Esophagus squamous epithelium (tissue), 5 donors: Measurements from ENCODE around the gene ZNF646. TPM values are rescaled to one million over a fixed set of nuclear protein-coding genes. Genes with fewer than 3 reads are reported as not detected.

Source experiments
- DNase-seq: peaks from one replicate; lab custom pipeline; 2025; lab: John Stamatoyannopoulos, UW
- H3K27ac ChIP-seq, 4 donors: fragments of 200-600 bp; sonication (generic); one replicate each; pipeline ENCODE4 v1.5.1; 2016 to 2019; ENCODE audit warnings: mild to moderate bottlenecking in 1 of 4
- H3K27me3 ChIP-seq, 4 donors: fragments of 200-600 bp; sonication (generic); 1 replicate in 3 of 4; 2 replicates in 1 of 4; pipeline versions ENCODE4 v1.5.1 to v1.6.0; 2017 to 2021; ENCODE audit warnings: antibody characterized with exemption in 1 of 4
- H3K36me3 ChIP-seq, 3 donors: fragments of 200-600 bp; sonication (generic); one replicate each; pipeline ENCODE4 v1.5.1; 2016 to 2019
- H3K4me1 ChIP-seq, 3 donors: fragments of 200-600 bp; sonication (generic); one replicate each; pipeline ENCODE4 v1.5.1; 2017 to 2019
- H3K4me3 ChIP-seq, 4 donors: fragments of 200-600 bp; sonication (generic); 1 replicate in 3 of 4; 2 replicates in 1 of 4; pipeline ENCODE4 v1.5.1; 2016 to 2019; ENCODE audit warnings: mild to moderate bottlenecking in 2 of 4, moderate library complexity in 1 of 4
- H3K9me3 ChIP-seq, 3 donors: fragments of 200-600 bp; sonication (generic); one replicate each; pipeline ENCODE4 v1.5.1; 2016 to 2019
- POLR2A ChIP-seq, 4 donors: fragments of 450-650 bp; IDR thresholded peaks; one replicate each; pipeline ENCODE4 v1.6.1; 2017; ENCODE audit warnings: antibody characterized with exemption in 4 of 4, mild to moderate bottlenecking in 4 of 4, moderate library complexity in 3 of 4
- WGBS, 2 donors: methylation state at CpG; one replicate each; pipeline ENCODE4 v1.1.5; 2018; 5-methylcytosine and 5-hydroxymethylcytosine counted together
- intact Hi-C: fragments of 100-400 bp; cut with DNase I; formaldehyde crosslinking; loops from one replicate; pipeline ENCODE4 v1.15.0; 2022
- total RNA-seq, 4 donors: library from RNA; depleted of rRNA; stranded (reverse); fragments of >200 nt; gene quantifications; one replicate each; pipeline ENCODE4 v1.1.0, GENCODE V29; 2016
- TF ChIP-seq, protein P1 (sequence below), 6 experiments: fragments of 450-650 bp in 4 of 6; fragments of 200-600 bp in 2 of 6; sonication (generic) in 2 of 6; IDR thresholded peaks; one replicate each; pipeline ENCODE4 v1.5.1; 2016 to 2019; ENCODE audit warnings: antibody characterized with exemption in 6 of 6, mild to moderate bottlenecking in 4 of 6, moderate library complexity in 4 of 6
- donor health status: DM: yes; HTN: yes; CAD: no.

ZNF646 gene
- total RNA-seq, 4 donors from 2014 or later, result 6.5 to 13.4 (median 10.0) TPM

DNA sequence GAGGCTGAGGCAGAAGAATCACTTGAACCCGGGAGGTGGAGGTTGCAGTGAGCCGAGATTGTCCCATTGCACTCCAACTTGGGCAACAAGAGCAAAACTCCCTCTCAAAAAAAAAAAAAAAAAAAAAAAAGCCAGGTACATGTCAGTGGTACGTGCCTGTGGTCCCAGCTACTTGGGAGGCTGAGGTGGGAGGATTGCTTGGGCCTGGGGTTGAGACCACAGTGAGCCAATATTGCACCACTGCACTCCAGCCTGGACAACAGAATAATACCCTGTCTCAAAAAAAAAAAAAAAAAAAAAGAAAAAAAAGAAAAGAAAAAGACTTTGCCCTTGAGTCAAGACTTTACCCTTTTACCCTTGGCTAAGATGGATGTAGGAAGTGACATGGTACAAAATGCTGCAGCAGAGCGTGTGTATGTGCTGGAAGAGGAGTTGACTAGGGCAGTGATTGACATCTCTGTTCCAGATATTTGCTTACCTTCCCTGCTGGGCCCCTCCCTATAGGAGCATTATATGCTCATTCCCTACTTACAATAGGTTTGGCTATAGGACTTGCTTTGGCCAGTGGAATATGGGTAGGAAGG lies 30.2 kb upstream of the ZNF646 start:
- no peaks in the 10 kb centered on the region for H3K27me3 ChIP-seq
- no peak overlapping the region for H3K4me3 ChIP-seq
- 91 to 94% methylated on average over 2 to 3 of the region's 4 CpGs for WGBS, 2 donors
- DNase-seq, result no peak
- intact Hi-C loops, result no loop called here
- TF ChIP-seq, protein P1, sequence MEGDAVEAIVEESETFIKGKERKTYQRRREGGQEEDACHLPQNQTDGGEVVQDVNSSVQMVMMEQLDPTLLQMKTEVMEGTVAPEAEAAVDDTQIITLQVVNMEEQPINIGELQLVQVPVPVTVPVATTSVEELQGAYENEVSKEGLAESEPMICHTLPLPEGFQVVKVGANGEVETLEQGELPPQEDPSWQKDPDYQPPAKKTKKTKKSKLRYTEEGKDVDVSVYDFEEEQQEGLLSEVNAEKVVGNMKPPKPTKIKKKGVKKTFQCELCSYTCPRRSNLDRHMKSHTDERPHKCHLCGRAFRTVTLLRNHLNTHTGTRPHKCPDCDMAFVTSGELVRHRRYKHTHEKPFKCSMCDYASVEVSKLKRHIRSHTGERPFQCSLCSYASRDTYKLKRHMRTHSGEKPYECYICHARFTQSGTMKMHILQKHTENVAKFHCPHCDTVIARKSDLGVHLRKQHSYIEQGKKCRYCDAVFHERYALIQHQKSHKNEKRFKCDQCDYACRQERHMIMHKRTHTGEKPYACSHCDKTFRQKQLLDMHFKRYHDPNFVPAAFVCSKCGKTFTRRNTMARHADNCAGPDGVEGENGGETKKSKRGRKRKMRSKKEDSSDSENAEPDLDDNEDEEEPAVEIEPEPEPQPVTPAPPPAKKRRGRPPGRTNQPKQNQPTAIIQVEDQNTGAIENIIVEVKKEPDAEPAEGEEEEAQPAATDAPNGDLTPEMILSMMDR (IDR thresholded peaks at IDR 0.05), result no peak
- TF ChIP-seq POLR2A (IDR thresholded peaks at IDR 0.05), result no peak
- H3K36me3 ChIP-seq, result peaks cover 15 to 45% (median 20%) of the 10 kb centered on the region in 3 donors
- no peak overlapping the region for H3K27ac ChIP-seq
- H3K4me1 ChIP-seq, result no peaks in the 10 kb centered on the region
- no peaks in the 10 kb centered on the region for H3K9me3 ChIP-seq

DNA sequence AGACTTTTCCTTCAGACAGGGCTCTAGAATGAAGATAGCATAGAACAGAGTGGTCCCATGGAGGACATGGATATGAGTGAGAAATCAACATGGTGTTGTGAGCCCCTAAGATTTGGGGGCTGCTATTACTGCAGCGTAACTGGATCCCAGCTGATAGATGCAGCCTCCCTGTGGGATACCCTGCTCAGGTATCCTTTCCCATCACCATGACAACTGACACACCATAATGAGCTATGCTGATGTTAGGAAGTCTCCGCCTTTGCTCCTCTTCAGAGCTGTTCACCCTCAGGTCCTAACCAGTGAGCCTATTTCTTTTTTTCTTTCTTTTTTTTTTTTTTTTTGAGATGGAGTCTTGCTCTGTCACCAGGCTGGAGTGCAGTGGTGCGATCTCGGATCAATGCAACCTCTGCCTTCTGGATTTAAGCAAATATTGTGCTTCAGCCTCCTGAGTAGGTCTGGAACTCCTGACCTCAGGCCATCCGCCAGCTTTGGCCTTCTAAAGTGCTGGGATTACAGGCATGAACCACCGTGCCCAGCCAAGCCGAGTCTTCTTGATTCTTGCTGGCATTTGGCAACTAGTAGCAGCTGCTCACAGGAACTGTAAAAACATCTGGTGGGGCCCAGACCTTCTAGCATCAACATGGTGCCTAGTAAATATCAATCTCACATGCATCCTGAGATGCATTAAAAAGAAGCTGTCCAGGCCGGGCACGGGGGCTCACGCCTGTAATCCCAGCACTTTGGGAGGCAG lies 23.8 kb upstream of the ZNF646 start:
- intact Hi-C loops, result no loop called here
- no peaks in the 10 kb centered on the region for H3K36me3 ChIP-seq
- DNase-seq, result no peak
- no peak overlapping the region for H3K4me3 ChIP-seq
- H3K4me1 ChIP-seq, result peaks cover 0 to 6% (median 0%) of the 10 kb centered on the region in 3 donors
- H3K27me3 ChIP-seq, result no peaks in the 10 kb centered on the region
- no peaks in the 10 kb centered on the region for H3K9me3 ChIP-seq
- H3K27ac ChIP-seq, result no peak overlapping the region
- TF ChIP-seq, protein P1 (IDR thresholded peaks at IDR 0.05), result no peak
- TF ChIP-seq POLR2A (IDR thresholded peaks at IDR 0.05), result no peak
- WGBS, 2 donors, result 70 to 87% methylated on average over 7 of the region's 10 CpGs

DNA sequence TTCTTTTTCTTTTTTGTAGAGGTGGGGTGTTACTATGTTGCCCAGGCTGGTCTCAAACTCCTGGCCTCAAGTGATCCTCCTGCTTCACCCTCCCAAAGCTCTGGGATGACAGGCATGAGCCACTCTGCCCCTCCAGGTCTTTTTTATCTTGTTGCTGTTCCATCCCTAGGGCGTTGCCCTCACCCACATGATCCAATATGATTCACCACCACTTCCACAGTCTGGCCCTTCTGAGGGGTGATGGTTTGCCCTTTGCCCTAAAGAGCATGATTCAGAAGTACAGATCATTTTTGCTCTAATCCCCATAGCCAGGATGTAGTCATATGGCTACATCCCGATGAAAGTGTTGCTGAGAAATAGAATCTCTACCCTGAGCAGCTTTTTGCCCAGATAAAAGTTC lies 22.1 kb upstream of the ZNF646 start:
- Histone ChIP-seq H3K27ac (no peak overlapping the region), H3K4me3 (no peak overlapping the region), H3K27me3 (no peaks in the 10 kb centered on the region), H3K4me1 (peaks cover 0 to 6% (median 0%) of the 10 kb centered on the region in 3 donors), H3K9me3 (no peaks in the 10 kb centered on the region), H3K36me3 (no peaks in the 10 kb centered on the region)
- intact Hi-C loops, result no loop called here
- no peak for DNase-seq
- TF ChIP-seq, protein P1 (IDR thresholded peaks at IDR 0.05), result no peak
- TF ChIP-seq POLR2A (IDR thresholded peaks at IDR 0.05), result no peak
- 23 to 28% methylated on average over 2 of the region's 2 CpGs for WGBS, 2 donors

DNA sequence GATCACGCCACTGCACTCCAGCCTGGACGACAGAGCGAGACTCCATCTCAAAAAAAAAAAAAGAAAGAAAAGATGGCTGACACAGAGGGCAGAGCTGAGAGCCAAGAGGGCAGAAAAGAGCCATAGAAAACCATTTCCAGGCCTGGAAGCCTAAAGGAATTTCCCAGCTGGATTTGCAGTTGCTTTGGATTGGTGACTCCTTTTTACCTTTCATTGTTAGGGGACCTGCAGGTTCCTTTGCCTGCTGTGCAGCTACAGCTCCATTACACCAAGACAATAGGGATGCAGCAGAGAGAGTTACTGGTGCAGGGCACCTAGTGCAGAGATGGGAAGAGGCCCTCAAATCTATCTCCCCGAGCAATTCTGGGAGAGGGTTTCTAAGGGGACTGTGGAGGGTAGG lies 18.6 kb upstream of the ZNF646 start:
- TF ChIP-seq, protein P1 (IDR thresholded peaks at IDR 0.05), result no peak
- TF ChIP-seq POLR2A (IDR thresholded peaks at IDR 0.05), result no peak
- Histone ChIP-seq H3K4me1 (peaks cover 0 to 6% (median 0%) of the 10 kb centered on the region in 3 donors), H3K27me3 (no peaks in the 10 kb centered on the region), H3K27ac (no peak overlapping the region), H3K36me3 (peaks cover under 1 to 29% (median 2%) of the 10 kb centered on the region in 3 donors), H3K9me3 (no peaks in the 10 kb centered on the region), H3K4me3 (no peak overlapping the region)
- DNase-seq, result no peak
- intact Hi-C loops, result no loop called here
- 89% methylated on average over 4 of the region's 4 CpGs; no CpG with 5 or more reads in 1 of the 2 donors for WGBS, 2 donors

DNA sequence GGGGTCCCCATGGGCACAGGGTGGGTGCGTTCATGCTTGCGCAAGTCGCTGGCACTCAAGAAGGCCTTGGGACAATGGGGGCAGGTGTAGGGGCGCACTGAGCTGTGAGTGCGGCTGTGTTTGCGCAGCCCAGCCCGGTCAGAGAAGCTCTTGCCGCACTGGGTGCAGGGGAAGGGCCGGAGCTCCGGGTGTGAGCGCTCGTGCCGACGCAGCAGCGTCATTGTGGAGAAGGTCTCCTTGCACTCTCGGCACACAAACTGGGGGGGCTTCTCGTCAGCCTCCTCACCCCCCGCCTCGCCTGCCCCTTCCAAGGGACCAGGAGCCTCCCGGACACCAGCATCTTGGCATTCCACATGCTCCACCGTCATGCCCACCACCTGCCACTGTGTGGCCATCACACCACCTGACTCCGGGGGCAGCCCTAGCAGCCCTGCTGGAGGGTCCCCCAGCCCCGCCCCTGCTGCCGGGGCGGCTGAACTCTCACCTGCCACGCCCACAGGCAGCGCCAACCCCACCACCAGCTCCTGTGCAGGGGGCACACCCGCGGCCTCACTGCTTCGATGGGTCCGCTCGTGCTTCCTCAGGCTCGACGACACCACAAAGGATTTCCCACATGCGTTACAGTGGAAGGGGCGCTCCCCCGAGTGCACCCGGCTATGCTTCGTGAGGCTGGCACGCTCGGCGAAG lies 13.0 kb upstream of the ZNF646 start:
- no peak for DNase-seq
- no peak overlapping the region for H3K4me3 ChIP-seq
- peaks cover 4 to 24% (median 13%) of the 10 kb centered on the region in 3 donors for H3K4me1 ChIP-seq
- intact Hi-C loops, result no loop called here
- peaks cover 20 to 62% (median 24%) of the 10 kb centered on the region in 3 donors for H3K36me3 ChIP-seq
- WGBS, 2 donors, result 70 to 93% methylated on average over 2 to 18 of the region's 42 CpGs
- no peak overlapping the region for H3K27ac ChIP-seq
- H3K9me3 ChIP-seq, result no peaks in the 10 kb centered on the region
- H3K27me3 ChIP-seq, result no peaks in the 10 kb centered on the region
- TF ChIP-seq, protein P1 (IDR thresholded peaks at IDR 0.05), result no peak
- no peak for TF ChIP-seq POLR2A (IDR thresholded peaks at IDR 0.05)
